Peyer's patch (tissue), 4 donors: ENCODE data around the gene LYPD4. TPM values are rescaled to one million over a fixed set of nuclear protein-coding genes. Genes with fewer than 3 reads are reported as not detected.
"Not testable (repeated sequence)": the region's sequence is repeated elsewhere in the genome, so short reads cannot be mapped to it uniquely, and the experiment has no call there.

ENCODE experiments used
- DNase-seq, 3 donors: peaks; one replicate each; pipeline ENCODE4 v3.0.0-alpha.2; 2017 to 2019
- H3K27ac ChIP-seq, 4 donors: fragments of 200-600 bp; sonication (generic); one replicate each; pipeline ENCODE4 v1.5.1; 2016 to 2019
- H3K27me3 ChIP-seq, 2 donors: fragments of 200-600 bp; sonication (generic); one replicate each; pipeline ENCODE4 v1.5.1; 2019
- H3K36me3 ChIP-seq, 3 donors: fragments of 200-600 bp; sonication (generic); one replicate each; pipeline ENCODE4 v1.5.1; 2016 to 2019
- H3K4me1 ChIP-seq, 4 donors: fragments of 200-600 bp; sonication (generic); one replicate each; pipeline ENCODE4 v1.5.1; 2016 to 2019
- H3K4me3 ChIP-seq, 4 donors: fragments of 200-600 bp; sonication (generic); 1 replicate in 3 of 4; 2 replicates in 1 of 4; pipeline ENCODE4 v1.5.1; 2016 to 2019; ENCODE audit warnings: mild to moderate bottlenecking in 1 of 4
- H3K9me3 ChIP-seq, 4 donors: fragments of 200-600 bp; sonication (generic); one replicate each; pipeline ENCODE4 v1.5.1; 2016 to 2019; ENCODE audit warnings: mild to moderate bottlenecking in 1 of 4
- CTCF ChIP-seq, 6 experiments: fragments of 450-650 bp in 4 of 6; fragments of 200-600 bp in 2 of 6; sonication (generic) in 1 of 6; IDR thresholded peaks; one replicate each; pipeline ENCODE4 v1.5.1; 2017 to 2019; ENCODE audit warnings: antibody characterized with exemption in 6 of 6, mild to moderate bottlenecking in 3 of 6, moderate library complexity in 1 of 6
- POLR2A ChIP-seq, 2 donors: fragments of 450-650 bp; IDR thresholded peaks; one replicate each; pipeline ENCODE4 v1.5.1; 2017; ENCODE audit warnings: antibody characterized with exemption in 2 of 2, mild to moderate bottlenecking in 2 of 2, moderate library complexity in 2 of 2
- small RNA-seq, 2 donors: library from RNA; depleted of rRNA; stranded (forward); fragments of <200 nt; gene quantifications; one replicate each; pipeline ENCODE3, GENCODE V24; 2016
- total RNA-seq, 4 donors: library from RNA; depleted of rRNA; stranded (reverse); fragments of >200 nt; gene quantifications; one replicate each; pipeline ENCODE4 v1.1.0, GENCODE V29; 2016

LYPD4 gene
- total RNA-seq, 4 donors from 2014 or later, result not detected

GRCh38 chr19:41795031-41795461, 49.4 kb downstream of the LYPD4 start:
- Histone ChIP-seq H3K9me3 (no peaks in the 10 kb centered on the region), H3K27ac (no peak overlapping the region), H3K27me3 (no peaks in the 10 kb centered on the region), H3K4me3 (no peak overlapping the region), H3K36me3 (no peaks in the 10 kb centered on the region), H3K4me1 (no peaks in the 10 kb centered on the region)
- TF ChIP-seq POLR2A (IDR thresholded peaks at IDR 0.05), result no peak
- TF ChIP-seq CTCF (IDR thresholded peaks at IDR 0.05), result peak; percentile 56 to 81 (median 77)
- DNase-seq, result peak in 2 of 3 donors; percentile 69 to 84

- no peaks in the 10 kb centered on the region for H3K36me3 ChIP-seq
- TF ChIP-seq CTCF (IDR thresholded peaks at IDR 0.05) (no peak), POLR2A (IDR thresholded peaks at IDR 0.05) (no peak)
- no peak overlapping the region for H3K27ac ChIP-seq
These were observed 51.1 kb downstream of the LYPD4 start for GRCh38 chr19:41793414-41793727.

GRCh38 chr19:41792513-41793413, 51.7 kb downstream of the LYPD4 start:
- Histone ChIP-seq H3K36me3 (no peaks in the 10 kb centered on the region), H3K27me3 (no peaks in the 10 kb centered on the region), H3K4me1 (no peaks in the 10 kb centered on the region), H3K27ac (no peak overlapping the region), H3K4me3 (no peak overlapping the region), H3K9me3 (no peaks in the 10 kb centered on the region)
- TF ChIP-seq POLR2A (IDR thresholded peaks at IDR 0.05) (no peak), CTCF (IDR thresholded peaks at IDR 0.05) (peak; percentile 51 to 68 (median 56))
- peak; percentile 42 to 75 (median 66) for DNase-seq

More at GRCh38 chr19:41793414-41793727, 51.1 kb downstream of the LYPD4 start:
- H3K9me3 ChIP-seq, result no peaks in the 10 kb centered on the region
- H3K27me3 ChIP-seq, result no peaks in the 10 kb centered on the region
- no peak overlapping the region for H3K4me3 ChIP-seq
- DNase-seq, result no peak
- H3K4me1 ChIP-seq, result no peaks in the 10 kb centered on the region

GRCh38 chr19:41789053-41789452, 55.4 kb downstream of the LYPD4 start:
- H3K9me3 ChIP-seq, H3K27ac ChIP-seq, H3K36me3 ChIP-seq, H3K4me3 ChIP-seq, H3K27me3 ChIP-seq, DNase-seq: not testable (repeated sequence)
- peaks cover 0 to 17% (median 4%) of the 10 kb centered on the region in 4 donors for H3K4me1 ChIP-seq

GRCh38 chr19:41788518-41788917, 56.0 kb downstream of the LYPD4 start:
- H3K4me1 ChIP-seq, result peaks cover 0 to 23% (median 4%) of the 10 kb centered on the region in 4 donors
- not testable (repeated sequence) for H3K9me3 ChIP-seq, H3K27me3 ChIP-seq, H3K27ac ChIP-seq, DNase-seq, H3K36me3 ChIP-seq, H3K4me3 ChIP-seq

Small RNAs within 50 kb of the gene (small RNA-seq; reads per million reads assigned to genes)
- gene MIR6797, result 0 reads per million in 2 donors

Other genes starting within 250 kb of the LYPD4 start
- gene CEACAM4, start 217.6 kb downstream of the LYPD4 start, total RNA-seq, result not detected
- gene CEACAM7, start 156.4 kb downstream of the LYPD4 start, total RNA-seq, result not detected
- gene CEACAM5, start 136.1 kb downstream of the LYPD4 start, total RNA-seq, result 100 to 1,000 TPM in 2 of 4 donors, 10 to 100 TPM in 2; 63.9 to 113 (median 99.3) TPM
- 10 to 100 TPM in 2 of 4 donors, 1 to 10 TPM in 1, not detected in 1; 6.8 to 31.9 (median 10.5) TPM for gene CEACAM6, start 89.2 kb downstream of the LYPD4 start, total RNA-seq
- not detected for gene CEACAM3, start 48.1 kb downstream of the LYPD4 start, total RNA-seq
- not detected for gene DMRTC2, start 359 bp upstream of the LYPD4 start, total RNA-seq
- 100 to 1,000 TPM; 363 to 861 (median 619) TPM for gene RPS19, start 15.6 kb upstream of the LYPD4 start, total RNA-seq
- gene CD79A, start 32.6 kb upstream of the LYPD4 start, total RNA-seq, result 10 to 100 TPM in 1 of 4 donors, 1 to 10 TPM in 3; 2.8 to 65.2 (median 4.2) TPM
- 100 to 1,000 TPM in 3 of 4 donors, 10 to 100 TPM in 1; 90.0 to 368 (median 148) TPM for gene ARHGEF1, start 38.5 kb upstream of the LYPD4 start, total RNA-seq
- 1 to 10 TPM in 2 of 4 donors, under 1 TPM in 1, not detected in 1; 0.94 to 1.7 (median 1.7) TPM for gene ERFL, start 83.8 kb upstream of the LYPD4 start, total RNA-seq
- gene RABAC1, start 114.6 kb upstream of the LYPD4 start, total RNA-seq, result 100 to 1,000 TPM in 3 of 4 donors, 10 to 100 TPM in 1; 81.7 to 146 (median 124) TPM
- gene ATP1A3, start 149.5 kb upstream of the LYPD4 start, total RNA-seq, result 1 to 10 TPM in 1 of 4 donors, under 1 TPM in 3; 0.35 to 1.3 (median 0.81) TPM
- 1 to 10 TPM in 2 of 4 donors, under 1 TPM in 2; 0.57 to 7.4 (median 0.89) TPM for gene GRIK5, start 225.5 kb upstream of the LYPD4 start, total RNA-seq
- 10 to 100 TPM; 11.0 to 24.2 (median 17.0) TPM for gene ZNF574, start 231.5 kb upstream of the LYPD4 start, total RNA-seq